ENCODE measurements around the gene THY1. TPM values are rescaled to one million over a fixed set of nuclear protein-coding genes. Genes with fewer than 3 reads are reported as not detected.

Gene THY1
- total and polyA plus RNA-seq, 9 of the 15 experiments (the other 6 are each of a cell fraction or from before 2014, with no cell fraction given), result 0.07 to 0.40 (median 0.16) TPM; not detected in 5

- 0 out of 2 replicates have a peak, but pooled peaks have one; percentile 13 for TF ChIP-seq ELF1 (tag; IDR thresholded peaks at IDR 0.05)
- TF ChIP-seq CBX8 (IDR thresholded peaks at IDR 0.05; ENCODE audit: borderline replicate concordance, extremely low read depth, low read depth, low read length, poor library complexity, severe bottlenecking), result no peak
- TF ChIP-seq RFX7 (CRISPR knock-in tag; IDR thresholded peaks at IDR 0.05), result no peak
- no peak for TF ChIP-seq SIX5 (IDR thresholded peaks at IDR 0.05; ENCODE audit: borderline replicate concordance in 1 of 2, insufficient read depth in 1 of 2, low read depth in 1 of 2, low read length in 2 of 2)
- TF ChIP-seq TEAD4 (IDR thresholded peaks at IDR 0.05; ENCODE audit: low read length), result peak; percentile 25; the same call in 1 of the 2 replicates
- no peak for TF ChIP-seq TEAD4 (CRISPR knock-in tag; IDR thresholded peaks at IDR 0.05; ENCODE audit: borderline replicate concordance)
- no peak for TF ChIP-seq GATA2 (CRISPR knock-in tag; IDR thresholded peaks at IDR 0.05)
- TF ChIP-seq ZBED1 (IDR thresholded peaks at IDR 0.05), result no peak
- no peak for TF ChIP-seq E2F3 (CRISPR knock-in tag; IDR thresholded peaks at IDR 0.05)
- TF ChIP-seq KAT7 (CRISPR knock-in tag; IDR thresholded peaks at IDR 0.05; ENCODE audit: borderline replicate concordance), result no peak
- no peak for TF ChIP-seq MITF (IDR thresholded peaks at IDR 0.05)
- TF ChIP-seq ZFP91 (CRISPR knock-in tag; IDR thresholded peaks at IDR 0.05), result peak; percentile 69; the same call in 1 of the 2 replicates
Measured at GRCh38 chr11:119377112-119377901, 45.7 kb downstream of the THY1 start (continued).
